Smooth muscle cell (in vitro differentiated cells): ENCODE results near the gene NHLRC1. TPM values are rescaled to one million over a fixed set of nuclear protein-coding genes. Genes with fewer than 3 reads are reported as not detected.
"Not testable (repeated sequence)": the region's sequence is repeated elsewhere in the genome, so short reads cannot be mapped to it uniquely, and the experiment has no call there.

Experiments
- DNase-seq: peaks from one replicate; lab custom pipeline; 2025; ENCODE audit not compliant: unreplicated experiment; lab: John Stamatoyannopoulos, UW
- H2AFZ ChIP-seq: fragments of 200-600 bp; sonication (generic); 2 replicates; pipeline ENCODE4 v1.6.0; 2016; ENCODE audit warnings: antibody characterized with exemption, low read depth, mild to moderate bottlenecking
- H3F3A ChIP-seq: fragments of 200-600 bp; sonication (generic); 2 replicates; pipeline ENCODE4 v1.6.0; 2017; ENCODE audit warnings: antibody characterized with exemption, low read depth
- H3K27ac ChIP-seq: fragments of 200-600 bp; sonication (generic); 2 replicates; pipeline ENCODE4 v1.5.1; 2016; ENCODE audit warnings: low read depth, mild to moderate bottlenecking
- H3K27me3 ChIP-seq: fragments of 200-600 bp; sonication (generic); 2 replicates; pipeline ENCODE4 v1.6.1; 2016; ENCODE audit warnings: low read depth, mild to moderate bottlenecking
- H3K36me3 ChIP-seq: fragments of 200-600 bp; sonication (generic); 2 replicates; pipeline ENCODE4 v1.5.1; 2016; ENCODE audit warnings: low read depth
- H3K4me1 ChIP-seq: fragments of 200-600 bp; sonication (generic); 2 replicates; pipeline ENCODE4 v1.5.1; 2016; ENCODE audit warnings: low read depth
- H3K4me2 ChIP-seq: fragments of 200-600 bp; sonication (generic); 2 replicates; pipeline ENCODE4 v1.6.0; 2016; ENCODE audit warnings: mild to moderate bottlenecking
- H3K4me3 ChIP-seq: fragments of 200-600 bp; sonication (generic); 2 replicates; pipeline ENCODE4 v1.5.1; 2016; ENCODE audit warnings: mild to moderate bottlenecking
- H3K79me2 ChIP-seq: fragments of 200-600 bp; sonication (generic); 2 replicates; pipeline ENCODE4 v1.6.0; 2016; ENCODE audit warnings: low read depth, mild to moderate bottlenecking
- H3K9ac ChIP-seq: fragments of 200-600 bp; sonication (generic); 2 replicates; pipeline ENCODE4 v1.6.0; 2016; ENCODE audit warnings: low read depth
- H3K9me3 ChIP-seq: fragments of 200-600 bp; sonication (generic); replicated peaks from 2 replicates; pipeline ENCODE4 v1.5.1; 2016; ENCODE audit warnings: low read depth
- H4K20me1 ChIP-seq: fragments of 200-600 bp; sonication (generic); 2 replicates; pipeline ENCODE4 v1.6.0; 2016; ENCODE audit warnings: low read depth
- CTCF ChIP-seq: fragments of 200-600 bp; sonication (generic); IDR thresholded peaks from 2 replicates; pipeline ENCODE4 v1.5.1; 2017; ENCODE audit warnings: borderline replicate concordance, mild to moderate bottlenecking, antibody characterized with exemption; ENCODE audit not compliant: insufficient read depth, poor library complexity, severe bottlenecking
- WGBS: methylation state at CpG from one replicate; pipeline ENCODE4 v1.1.7; 2016; ENCODE audit warnings: low lambda C conversion rate; 5-methylcytosine and 5-hydroxymethylcytosine counted together
- polyA plus RNA-seq: library from polyadenylated mRNA; unstranded; fragments of >200 nt; fragmentation: Nextera tagmentation; extraction: Ambion mirVana; gene quantifications from 2 replicates; pipeline ENCODE4 v1.2.1, GENCODE V29; 2016
- total RNA-seq: library from RNA; depleted of rRNA; stranded (reverse); fragments of >200 nt; gene quantifications from 2 replicates; pipeline ENCODE4 v1.2.3, GENCODE V29; 2014

Gene NHLRC1
- total and polyA plus RNA-seq, 2 experiments from 2014 or later, result 0.42 to 0.85 TPM

GRCh38 chr6:18154507-18155149 is 32.2 kb upstream of the NHLRC1 start, which contains the start of gene TPMT:
Gene TPMT (minus strand): TSS chr6:18155077. CDS start chr6:18149127, 5,950 bp downstream.
- H3K36me3 ChIP-seq, result no peaks in the 10 kb centered on the region
- H3K4me2 ChIP-seq, result peak within 1 kb of the TSS; percentile 94
- peak within 1 kb of the TSS; percentile 96 for H3K4me3 ChIP-seq
- peaks cover 4% of the 10 kb centered on the region for H3F3A ChIP-seq
- peaks cover 3% of the 10 kb centered on the region for H3K79me2 ChIP-seq
- H3K9ac ChIP-seq, result peak within 1 kb of the TSS; percentile 94
- under 1% methylated on average over 22 of the region's 34 CpGs for WGBS
- H2AFZ ChIP-seq, result peak within 1 kb of the TSS; percentile 97
- no peak for TF ChIP-seq CTCF
- H3K9me3 ChIP-seq, result no peaks in the 10 kb centered on the region
- H3K27me3 ChIP-seq, result no peaks in the 10 kb centered on the region
- H4K20me1 ChIP-seq, result no peaks in the 10 kb centered on the region
- H3K27ac ChIP-seq, result peak within 1 kb of the TSS; percentile 73
- H3K4me1 ChIP-seq, result peaks cover 16% of the 10 kb centered on the region
- no peak for DNase-seq

DNA sequence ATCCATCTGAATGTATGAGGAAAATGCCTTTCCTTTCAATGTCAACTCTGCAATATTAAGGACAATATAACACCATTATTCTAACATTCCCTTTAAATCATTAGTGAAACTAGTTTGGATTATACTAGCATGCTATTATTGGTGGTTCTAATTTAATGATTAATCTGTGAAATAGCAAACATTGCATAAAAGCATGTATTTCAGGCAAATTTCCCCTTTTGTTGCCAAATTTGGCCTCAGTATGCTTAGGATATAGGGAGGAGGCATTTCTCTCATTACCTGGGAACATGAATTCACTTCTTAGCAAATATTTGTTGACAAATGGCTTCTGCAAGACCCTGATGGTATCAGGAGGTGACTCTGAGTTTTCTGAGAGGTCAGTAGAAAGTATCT is 30.8 kb upstream of the NHLRC1 start:
- Histone ChIP-seq H3F3A (peaks cover 4% of the 10 kb centered on the region), H3K4me3 (peak overlapping the region; percentile 96), H3K9ac (no peak overlapping the region), H4K20me1 (no peaks in the 10 kb centered on the region), H2AFZ (no peak overlapping the region), H3K4me1 (peaks cover 16% of the 10 kb centered on the region), H3K27ac (no peak overlapping the region), H3K9me3 (no peaks in the 10 kb centered on the region), H3K36me3 (no peaks in the 10 kb centered on the region), H3K4me2 (peak overlapping the region; percentile 92), H3K27me3 (no peaks in the 10 kb centered on the region), H3K79me2 (peaks cover 3% of the 10 kb centered on the region)
- TF ChIP-seq CTCF, result no peak
- no peak for DNase-seq

GRCh38 chr6:18151801-18152200 is 29.3 kb upstream of the NHLRC1 start:
- WGBS, result 72% methylated on average over 3 of the region's 3 CpGs
- DNase-seq, result no peak

DNA sequence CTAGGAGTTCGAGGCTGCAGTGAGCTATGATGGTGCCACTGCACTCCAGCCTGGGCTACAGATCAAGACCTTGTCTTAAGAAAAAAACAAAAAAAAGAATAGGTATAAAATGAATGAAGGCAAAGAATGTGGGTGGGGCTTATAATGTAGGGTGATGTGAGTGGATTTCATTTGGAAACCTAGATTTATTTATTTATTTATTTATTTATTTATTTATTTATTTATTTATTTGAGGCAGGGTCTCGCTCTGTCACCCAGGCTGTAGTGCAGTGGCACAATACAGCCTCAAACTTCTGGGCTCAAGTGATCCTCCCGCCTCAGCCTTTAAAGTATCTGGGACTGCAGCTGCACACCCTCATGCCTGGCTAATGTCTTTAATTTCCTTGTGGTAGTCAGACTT is 28.9 kb upstream of the NHLRC1 start:
- not testable (repeated sequence) for H3K4me3 ChIP-seq, H3F3A ChIP-seq, H3K27me3 ChIP-seq, DNase-seq, H4K20me1 ChIP-seq, H3K27ac ChIP-seq, H3K9ac ChIP-seq, H3K4me2 ChIP-seq, H3K36me3 ChIP-seq, H3K9me3 ChIP-seq, H3K79me2 ChIP-seq, H2AFZ ChIP-seq
- WGBS, result 91% methylated on average over 3 of the region's 3 CpGs
- H3K4me1 ChIP-seq, result peaks cover 15% of the 10 kb centered on the region

More at GRCh38 chr6:18151801-18152200, 29.3 kb upstream of the NHLRC1 start:
- Histone ChIP-seq H3K27me3 (no peaks in the 10 kb centered on the region), H3K4me3 (no peak overlapping the region), H3K9me3 (no peaks in the 10 kb centered on the region), H3K27ac (no peak overlapping the region), H3K36me3 (no peaks in the 10 kb centered on the region), H3K9ac (no peak overlapping the region), H3K79me2 (peaks cover 3% of the 10 kb centered on the region), H3F3A (peaks cover 4% of the 10 kb centered on the region), H2AFZ (no peak overlapping the region), H3K4me2 (no peak overlapping the region), H4K20me1 (no peaks in the 10 kb centered on the region), H3K4me1 (peaks cover 16% of the 10 kb centered on the region)
- TF ChIP-seq CTCF, result no peak
